ENCODE data around the gene MTX3. TPM values are rescaled to one million over a fixed set of nuclear protein-coding genes. Genes with fewer than 3 reads are reported as not detected.

Gene MTX3
- total RNA-seq, 1 donor from 2014 or later, result 28.4 TPM

- Mint-ChIP-seq H3K4me1 (peaks cover 9% of the 10 kb centered on the region), H3K4me3 (no peak overlapping the region), H3K9me3 (no peaks in the 10 kb centered on the region), H3K27ac (peak overlapping the region; percentile 28), H3K27me3 (ENCODE audit: low read depth) (no peaks in the 10 kb centered on the region), H3K36me3 (no peaks in the 10 kb centered on the region)
- TF ChIP-seq CTCF (IDR thresholded peaks at IDR 0.05; ENCODE audit: unreplicated experiment), result no peak
- no peak for DNase-seq (ENCODE audit: low spot score in 2 of 2, unreplicated experiment in 2 of 2)
Observed at GRCh38 chr5:79955356-79955895, 35.6 kb downstream of the MTX3 start.

- DNase-seq (ENCODE audit: low spot score in 2 of 2, unreplicated experiment in 2 of 2), result no peak
- Mint-ChIP-seq H3K4me1 (peaks cover 9% of the 10 kb centered on the region), H3K4me3 (no peak overlapping the region), H3K27ac (no peak overlapping the region), H3K9me3 (no peaks in the 10 kb centered on the region), H3K27me3 (ENCODE audit: low read depth) (no peaks in the 10 kb centered on the region), H3K36me3 (no peaks in the 10 kb centered on the region)
- TF ChIP-seq CTCF (IDR thresholded peaks at IDR 0.05; ENCODE audit: unreplicated experiment), result no peak
Observed at GRCh38 chr5:79954620-79955019, 36.4 kb downstream of the MTX3 start.

- no peak for TF ChIP-seq CTCF (IDR thresholded peaks at IDR 0.05; ENCODE audit: unreplicated experiment)
- H3K36me3 Mint-ChIP-seq, result no peaks in the 10 kb centered on the region
- H3K9me3 Mint-ChIP-seq, result no peaks in the 10 kb centered on the region
- no peak for DNase-seq (ENCODE audit: low spot score in 2 of 2, unreplicated experiment in 2 of 2)
- H3K4me3 Mint-ChIP-seq, result no peak overlapping the region
- H3K4me1 Mint-ChIP-seq, result no peaks in the 10 kb centered on the region
- H3K27ac Mint-ChIP-seq, result no peak overlapping the region
- H3K27me3 Mint-ChIP-seq (ENCODE audit: low read depth), result no peaks in the 10 kb centered on the region
Observed at GRCh38 chr5:79947567-79947966, 43.5 kb downstream of the MTX3 start.

GRCh38 chr5:79938468-79938867 lies 52.6 kb downstream of the MTX3 start:
- H3K4me3 Mint-ChIP-seq, result no peak overlapping the region
- no peaks in the 10 kb centered on the region for H3K9me3 Mint-ChIP-seq
- no peak for DNase-seq (ENCODE audit: low spot score in 2 of 2, unreplicated experiment in 2 of 2)

GRCh38 chr5:79936646-79937216 lies 54.3 kb downstream of the MTX3 start:
- no peak for TF ChIP-seq CTCF (IDR thresholded peaks at IDR 0.05; ENCODE audit: unreplicated experiment)
- Mint-ChIP-seq H3K4me3 (no peak overlapping the region), H3K36me3 (no peaks in the 10 kb centered on the region), H3K27me3 (ENCODE audit: low read depth) (no peaks in the 10 kb centered on the region), H3K4me1 (peaks cover 7% of the 10 kb centered on the region), H3K27ac (no peak overlapping the region), H3K9me3 (no peaks in the 10 kb centered on the region)
- DNase-seq (ENCODE audit: low spot score in 2 of 2, unreplicated experiment in 2 of 2), result no peak

More at GRCh38 chr5:79938468-79938867, 52.6 kb downstream of the MTX3 start:
- H3K4me1 Mint-ChIP-seq, result peaks cover 7% of the 10 kb centered on the region
- no peak overlapping the region for H3K27ac Mint-ChIP-seq
- no peak for TF ChIP-seq CTCF (IDR thresholded peaks at IDR 0.05; ENCODE audit: unreplicated experiment)
- H3K27me3 Mint-ChIP-seq (ENCODE audit: low read depth), result no peaks in the 10 kb centered on the region
- H3K36me3 Mint-ChIP-seq, result no peaks in the 10 kb centered on the region

Measured in mesothelial cell of epicardium (in vitro differentiated cells).